Activated CD4-positive, alpha-beta T cell treated with anti-CD3 and anti-CD28 coated beads for 1 hour (primary cell): Measurements from ENCODE around the gene LYPD3.
A peak's percentile ranks its signal among the peaks of the same experiment; 100 is the strongest.

Experiments
- DNase-seq: peaks from one replicate; pipeline ENCODE4 v3.0.0-alpha.2; 2020

The LYPD3 gene

GRCh38 chr19:43485951-43486350 lies 20.5 kb upstream of the LYPD3 start:
- DNase-seq: no peak

GRCh38 chr19:43483281-43483680 lies 17.9 kb upstream of the LYPD3 start:
- DNase-seq: no peak

- DNase-seq: no peak
Observed at GRCh38 chr19:43482193-43482592, 16.8 kb upstream of the LYPD3 start.

GRCh38 chr19:43481701-43482100 lies 16.3 kb upstream of the LYPD3 start:
- no peak for DNase-seq

GRCh38 chr19:43480574-43480973 lies 15.2 kb upstream of the LYPD3 start:
- no peak for DNase-seq

- DNase-seq: no peak
Observed at GRCh38 chr19:43479961-43480561, 14.7 kb upstream of the LYPD3 start.

- DNase-seq: no peak
Observed at GRCh38 chr19:43479226-43479625, 13.8 kb upstream of the LYPD3 start.

- no peak for DNase-seq
Observed at GRCh38 chr19:43478323-43478722, 12.9 kb upstream of the LYPD3 start.

- no peak for DNase-seq
Observed at GRCh38 chr19:43476606-43477005, 11.2 kb upstream of the LYPD3 start.

GRCh38 chr19:43474986-43475705 lies 9.7 kb upstream of the LYPD3 start:
- peak; percentile 93 for DNase-seq

- no peak for DNase-seq
Observed at GRCh38 chr19:43474487-43474886, 9.1 kb upstream of the LYPD3 start.

- DNase-seq: no peak
Observed at GRCh38 chr19:43471091-43471490, 5.7 kb upstream of the LYPD3 start.

- DNase-seq: peak; percentile 49
Observed at GRCh38 chr19:43470288-43470687, 4.9 kb upstream of the LYPD3 start.

- no peak for DNase-seq
Observed at GRCh38 chr19:43469160-43469480, 3.7 kb upstream of the LYPD3 start.

GRCh38 chr19:43468354-43469159 lies 3.1 kb upstream of the LYPD3 start:
- DNase-seq: no peak

- DNase-seq: no peak
Observed at GRCh38 chr19:43467730-43468129, 2.3 kb upstream of the LYPD3 start.

- no peak for DNase-seq
Observed at GRCh38 chr19:43467276-43467675, 1.9 kb upstream of the LYPD3 start.

- no peak for DNase-seq
Observed at GRCh38 chr19:43466793-43467192, 1.4 kb upstream of the LYPD3 start.

GRCh38 chr19:43464134-43464775 lies 1.2 kb downstream of the LYPD3 start:
- DNase-seq: no peak

- DNase-seq: peak; percentile 98
Observed at GRCh38 chr19:43463381-43464133, 1.9 kb downstream of the LYPD3 start.

- DNase-seq: no peak
Observed at GRCh38 chr19:43462785-43463380, 2.5 kb downstream of the LYPD3 start.

GRCh38 chr19:43462383-43462782 lies 3.0 kb downstream of the LYPD3 start:
- no peak for DNase-seq
